MV-4-11 (cell line): Measurements from ENCODE around the gene RPS6KA5.

Source experiments
- DNase-seq: peaks from one replicate; lab custom pipeline; 2025; lab: John Stamatoyannopoulos, UW

Gene RPS6KA5

DNA sequence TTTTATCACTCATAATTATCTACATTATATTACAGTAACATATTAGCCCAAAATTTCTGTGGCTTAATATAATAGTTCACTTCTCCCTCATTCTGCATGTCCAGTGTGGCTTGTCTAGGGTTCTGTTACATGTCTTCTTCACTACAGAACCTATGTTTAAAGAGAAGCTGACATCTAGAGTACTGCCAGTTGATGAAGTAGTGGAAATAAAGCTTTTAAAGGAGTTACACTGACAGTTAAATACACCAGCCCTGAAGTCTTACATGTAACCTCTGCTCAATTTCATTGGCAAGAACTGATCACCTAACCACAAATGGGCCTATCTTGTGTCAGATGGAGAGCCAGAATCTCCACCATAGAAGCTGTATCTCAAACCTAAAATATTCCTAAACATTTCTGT lies 32.9 kb downstream of the RPS6KA5 start:
- DNase-seq: no peak

DNA sequence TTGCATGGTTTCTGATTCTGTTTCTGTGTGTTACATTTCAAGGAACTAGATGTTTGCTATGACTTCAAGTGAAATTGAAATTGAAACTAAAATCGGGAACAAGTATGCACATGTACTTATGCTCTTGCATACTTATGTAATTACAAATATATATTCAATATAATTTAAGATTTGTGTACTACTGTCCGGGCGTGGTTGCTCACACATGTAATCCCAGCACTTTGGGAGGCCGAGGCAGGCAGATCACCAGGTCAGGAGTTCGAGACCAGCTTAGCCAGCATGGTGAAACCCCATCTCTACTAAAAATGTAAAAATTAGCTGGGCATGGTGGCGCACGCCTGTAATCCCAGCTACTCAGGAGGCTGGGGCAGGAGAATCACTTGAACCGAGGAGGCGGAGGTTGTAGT lies 37.8 kb downstream of the RPS6KA5 start:
- peak; percentile 92 for DNase-seq

DNA sequence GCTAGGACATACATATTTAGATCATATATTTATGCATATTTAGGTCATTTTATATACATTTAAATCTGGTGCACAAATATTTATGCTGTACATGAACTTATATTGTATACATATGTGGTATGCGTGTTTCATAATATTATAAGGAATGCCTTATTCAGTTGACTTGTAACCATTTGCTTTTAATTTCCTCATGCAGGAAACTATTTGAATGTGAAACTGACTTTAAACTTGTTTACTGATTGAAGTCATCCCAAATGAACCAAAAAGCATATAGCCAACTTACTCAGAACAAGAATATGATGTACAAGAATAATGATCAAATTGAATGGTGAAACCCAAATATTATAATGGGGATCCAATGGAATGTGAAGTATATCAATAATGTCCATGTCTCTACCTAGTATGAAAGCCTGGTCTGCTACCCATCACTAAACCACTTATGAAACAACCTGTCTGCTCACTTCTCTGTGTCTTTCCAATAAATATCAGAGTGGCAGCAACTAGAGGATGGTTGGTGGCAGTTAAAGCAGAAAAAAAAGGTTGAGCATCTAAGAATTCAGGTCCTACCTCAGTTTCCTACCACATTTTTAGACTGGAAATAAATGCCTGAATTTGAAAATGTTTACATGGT lies 38.3 kb downstream of the RPS6KA5 start:
- DNase-seq: no peak

DNA sequence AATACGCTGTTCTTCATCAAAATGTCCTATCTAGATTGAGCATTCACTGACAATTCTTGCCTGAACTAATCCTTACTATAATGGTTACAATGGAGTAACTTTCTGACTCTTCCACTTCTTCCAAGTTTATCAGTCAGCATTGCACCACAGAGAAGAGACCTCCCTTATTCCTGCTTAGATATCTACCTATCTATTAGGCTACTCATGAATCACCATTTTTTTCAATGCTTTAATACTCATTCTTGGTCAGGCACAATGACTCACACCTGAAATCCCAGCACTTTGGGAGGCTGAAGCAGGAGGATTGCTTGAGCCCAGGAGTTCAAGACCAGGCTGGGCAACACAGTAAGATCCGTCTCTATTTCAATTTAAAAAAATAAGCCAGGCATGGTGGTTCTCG lies 39.3 kb downstream of the RPS6KA5 start:
- DNase-seq: no peak

DNA sequence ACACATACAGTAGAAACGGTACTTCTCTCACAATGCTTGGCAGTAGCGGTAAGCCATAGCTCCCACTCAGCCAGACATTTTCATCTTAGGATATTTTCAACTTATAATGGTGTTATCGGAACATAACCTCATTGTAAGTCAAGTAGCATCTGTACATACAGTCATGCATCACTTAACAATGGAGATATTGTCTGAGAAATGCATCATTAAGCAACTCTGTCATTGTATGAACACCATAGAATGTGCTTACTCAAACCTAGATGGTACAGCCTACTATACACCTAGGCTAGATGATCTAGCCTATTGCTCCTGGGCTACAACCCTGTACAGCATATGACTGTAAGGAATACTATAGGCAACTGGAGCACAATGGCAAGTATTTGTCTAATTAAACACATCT lies 40.8 kb downstream of the RPS6KA5 start:
- no peak for DNase-seq

DNA sequence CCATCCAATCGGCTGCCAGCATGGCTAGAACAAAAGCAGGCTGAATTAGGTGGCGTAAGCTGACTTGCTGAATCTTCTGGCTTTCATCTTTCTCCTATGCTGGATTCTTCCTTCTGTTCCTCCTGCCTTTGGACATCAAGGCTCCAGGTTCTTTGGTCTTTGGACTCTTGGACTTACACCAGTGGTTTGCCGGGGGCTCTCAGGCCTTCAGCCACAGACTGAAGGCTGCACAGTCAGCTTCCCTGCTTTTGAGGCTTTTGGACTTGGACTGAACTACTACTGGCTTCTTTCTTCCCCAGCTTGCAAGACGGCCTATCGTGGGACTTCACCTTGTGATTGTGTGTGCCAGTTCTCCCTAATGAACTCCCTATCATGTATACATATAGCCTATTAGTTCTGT lies 42.0 kb downstream of the RPS6KA5 start:
- DNase-seq: no peak

DNA sequence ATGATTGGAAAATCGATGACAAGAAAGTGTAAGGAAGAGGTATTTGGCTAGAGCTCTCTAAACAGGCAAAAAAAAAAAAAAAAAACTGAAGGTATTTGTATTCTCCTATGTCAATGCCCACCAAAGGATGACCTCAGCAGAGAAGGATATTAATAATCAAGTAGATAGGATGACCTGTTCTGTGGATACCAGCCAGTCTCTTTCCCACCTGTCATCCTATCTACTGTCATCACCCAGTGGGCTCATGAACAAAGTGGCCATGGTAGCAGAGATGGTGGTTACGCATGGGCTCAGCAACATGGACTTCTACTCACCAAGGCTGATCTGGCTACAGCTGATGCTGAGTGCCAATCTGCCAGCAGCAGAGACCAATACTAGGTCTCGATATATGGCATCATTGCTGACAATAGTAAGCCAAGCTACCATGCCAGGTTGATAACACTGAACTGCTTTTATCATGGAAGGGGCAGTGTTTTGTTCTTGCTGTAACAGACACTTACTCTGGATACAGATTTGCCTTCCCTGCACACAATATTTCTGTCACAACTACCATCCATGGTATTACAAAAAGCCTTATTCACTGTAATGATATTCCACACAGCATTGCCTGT lies 43.5 kb downstream of the RPS6KA5 start:
- no peak for DNase-seq

DNA sequence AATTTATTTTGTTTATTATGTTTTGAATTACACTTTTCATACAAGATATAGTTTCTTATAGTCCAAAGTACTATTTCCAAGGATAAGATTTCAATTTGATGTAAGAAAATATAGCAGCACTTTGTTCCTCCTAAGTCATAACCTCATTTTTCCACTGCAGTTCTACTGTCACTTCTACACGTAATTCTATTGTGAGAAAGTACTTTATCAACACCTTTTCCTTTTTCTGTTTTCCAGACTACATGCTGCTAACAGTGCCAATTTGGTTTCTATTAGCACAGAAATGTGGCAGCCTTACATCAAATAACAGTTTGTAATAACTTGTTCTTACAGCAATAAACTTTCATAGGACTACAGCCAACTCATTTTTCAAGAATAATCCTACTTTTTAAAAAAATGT lies 45.0 kb downstream of the RPS6KA5 start:
- DNase-seq: no peak

DNA sequence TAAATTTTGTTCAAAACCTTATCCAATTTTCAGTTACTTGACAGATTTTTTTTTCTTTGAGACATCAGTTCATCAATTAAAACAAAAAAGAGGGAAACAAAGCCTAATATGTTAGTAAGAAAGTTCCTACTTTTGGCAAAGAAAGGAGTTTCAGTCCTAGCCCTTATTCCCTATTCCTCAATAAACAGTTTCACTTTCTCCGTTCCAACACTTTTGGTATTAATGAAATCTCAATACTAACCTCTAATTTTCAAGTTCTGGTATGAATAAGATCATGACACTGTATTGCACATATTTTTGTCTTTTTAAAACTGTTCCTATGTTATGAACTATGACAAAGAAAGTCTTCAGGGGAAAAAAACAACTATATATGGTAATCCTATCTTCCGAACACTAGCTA lies 48.4 kb downstream of the RPS6KA5 start:
- no peak for DNase-seq

DNA sequence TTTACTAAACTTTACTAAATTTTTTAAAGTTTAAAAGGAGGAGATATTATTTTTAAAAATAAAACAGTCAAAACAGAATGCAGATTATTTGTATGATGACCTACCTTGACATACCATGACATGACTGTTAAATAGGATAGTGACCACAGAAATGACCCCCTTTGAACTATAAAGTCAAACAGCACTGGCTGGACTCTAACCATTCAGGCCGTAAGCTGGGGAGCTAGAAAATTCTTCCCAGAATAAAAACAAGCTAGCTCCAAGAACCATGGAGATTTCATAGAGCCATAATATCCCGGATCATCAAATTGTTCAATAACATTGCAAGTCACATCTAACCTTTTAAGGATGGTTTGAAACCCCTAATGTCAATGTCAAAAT lies 50.3 kb downstream of the RPS6KA5 start:
- DNase-seq: no peak

DNA sequence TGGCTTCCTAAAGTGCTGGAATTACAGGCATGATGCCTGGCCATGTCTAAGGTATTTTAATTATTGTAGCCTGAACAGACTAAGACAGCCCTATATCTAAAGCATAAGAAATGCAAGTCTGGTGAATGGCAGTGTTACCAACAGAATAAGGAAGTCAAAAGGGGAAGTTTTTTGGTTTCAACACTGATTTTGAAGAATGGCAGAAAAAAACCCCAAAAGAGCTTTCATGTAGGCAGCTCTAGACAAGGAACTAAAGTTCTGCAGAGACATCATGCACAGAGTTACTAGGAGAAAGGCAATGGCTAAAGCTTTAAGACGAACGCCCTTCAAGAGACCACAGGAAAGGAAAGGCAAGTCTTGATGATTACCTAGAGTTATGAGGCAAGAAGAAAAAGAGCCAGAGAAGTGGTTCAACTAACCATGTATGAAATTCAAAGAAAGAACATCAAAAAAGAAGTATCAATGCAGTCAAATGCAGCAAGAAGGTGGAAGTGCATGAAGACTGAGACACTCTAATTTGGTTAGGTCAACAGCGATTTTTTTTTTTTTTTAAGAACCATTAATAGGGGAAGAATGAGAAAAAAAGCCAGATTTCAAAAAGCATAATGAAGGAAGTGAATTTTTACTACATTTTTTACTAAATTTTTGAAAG lies 50.8 kb downstream of the RPS6KA5 start:
- DNase-seq: peak; percentile 99

DNA sequence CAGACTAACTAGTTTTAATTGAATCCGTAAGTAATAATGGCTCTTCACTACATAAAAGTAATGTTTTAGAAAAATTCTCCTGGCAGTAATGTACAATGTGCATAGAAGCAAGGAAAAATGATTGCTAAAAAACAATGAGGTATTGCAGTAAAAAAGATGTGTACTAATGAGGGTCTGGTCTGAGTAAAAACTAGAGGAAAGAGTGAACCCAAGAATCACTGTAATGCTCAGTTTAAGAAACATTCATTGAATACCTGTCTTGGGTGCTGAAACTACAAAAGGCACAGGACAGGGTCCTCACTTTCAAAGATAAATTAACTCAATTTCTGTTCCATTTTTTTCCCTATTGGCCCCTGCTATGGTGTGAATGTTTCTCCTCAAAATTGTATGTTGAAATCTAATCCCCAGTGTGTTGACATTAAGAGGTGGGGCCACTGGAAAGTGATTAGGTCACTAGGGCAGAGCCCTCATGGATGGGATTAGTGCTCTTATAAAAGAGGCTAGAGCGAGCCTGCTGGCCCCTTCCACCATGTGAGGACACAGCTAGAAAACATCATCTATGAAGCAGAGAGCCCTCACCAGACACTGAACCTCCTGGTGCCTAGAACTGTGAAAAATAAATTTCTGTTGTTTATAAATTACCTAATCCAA lies 51.6 kb downstream of the RPS6KA5 start:
- peak; percentile 80 for DNase-seq

DNA sequence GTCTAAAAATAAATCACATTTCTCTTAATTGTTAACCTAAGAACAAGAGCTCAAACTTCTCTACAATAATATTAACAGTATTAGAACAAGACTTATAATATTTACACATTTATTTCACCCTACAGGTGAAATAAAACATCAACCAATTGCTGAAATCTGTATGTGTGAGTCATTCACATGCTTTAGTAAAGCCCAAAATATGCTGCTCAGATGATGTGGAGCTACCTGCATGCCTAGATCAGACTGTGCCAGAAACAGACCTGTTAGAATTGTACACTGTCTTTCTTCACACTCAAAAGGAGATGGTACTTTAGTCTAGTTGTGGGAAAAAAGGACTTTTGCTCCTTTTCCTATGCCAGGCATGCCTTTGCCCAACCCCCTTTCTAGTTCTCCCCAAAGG lies 54.7 kb downstream of the RPS6KA5 start:
- DNase-seq: no peak

DNA sequence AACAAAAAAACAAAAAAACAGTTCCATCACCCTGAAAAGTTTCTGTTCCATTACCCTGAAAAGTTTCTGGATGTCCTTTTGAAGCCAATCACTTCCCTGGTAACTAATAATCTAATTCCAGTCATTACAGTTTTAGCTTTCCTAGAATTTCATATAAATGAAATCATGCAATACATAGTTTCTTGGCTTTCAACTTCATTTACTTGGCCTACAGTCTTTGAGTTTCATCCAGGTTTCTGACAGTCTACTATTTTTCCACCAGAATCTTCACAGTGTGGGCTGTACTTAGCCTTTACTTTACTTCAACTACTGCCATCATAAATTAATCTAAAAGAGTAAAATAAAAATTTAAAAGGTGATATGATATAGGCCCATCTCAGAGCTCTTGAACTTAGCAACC lies 55.5 kb downstream of the RPS6KA5 start:
- no peak for DNase-seq

DNA sequence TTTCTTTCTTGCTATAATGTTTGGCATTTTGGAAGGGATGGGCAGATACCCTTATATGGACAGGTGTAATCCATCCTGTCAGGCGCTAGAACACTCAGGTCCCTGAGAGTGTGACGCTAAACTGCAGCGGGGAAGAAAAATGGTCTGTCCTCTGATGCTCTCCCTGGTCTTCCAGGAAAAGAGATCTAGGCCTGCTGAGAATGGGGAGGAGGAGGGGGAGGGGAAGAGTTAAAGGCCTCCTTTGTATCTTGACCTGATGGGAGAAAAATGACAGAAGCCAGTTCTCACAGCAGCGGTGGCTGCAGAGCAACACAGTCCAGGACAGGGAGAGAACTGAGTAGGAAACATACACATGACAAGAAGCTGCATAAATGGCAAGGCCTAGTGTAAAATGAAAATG lies 61.1 kb downstream of the RPS6KA5 start:
- DNase-seq: no peak

DNA sequence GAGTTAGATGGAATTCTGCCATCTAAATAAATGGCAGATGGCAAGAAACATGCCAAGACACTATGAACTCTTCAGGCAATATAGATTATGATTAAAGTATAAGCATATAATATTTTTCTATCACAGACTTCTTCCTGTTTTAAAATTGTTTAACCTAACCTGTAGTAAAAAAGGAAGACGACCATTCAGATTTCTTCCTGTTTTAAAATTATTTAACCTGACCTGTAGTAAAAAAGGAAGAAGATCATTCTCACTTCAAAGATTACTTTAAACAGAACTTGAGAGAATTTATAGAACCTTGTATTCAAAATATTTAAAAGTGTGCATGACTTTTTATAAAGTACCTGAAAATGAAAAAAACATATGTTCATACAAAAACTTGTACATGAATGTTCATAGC lies 63.5 kb downstream of the RPS6KA5 start:
- DNase-seq: no peak

DNA sequence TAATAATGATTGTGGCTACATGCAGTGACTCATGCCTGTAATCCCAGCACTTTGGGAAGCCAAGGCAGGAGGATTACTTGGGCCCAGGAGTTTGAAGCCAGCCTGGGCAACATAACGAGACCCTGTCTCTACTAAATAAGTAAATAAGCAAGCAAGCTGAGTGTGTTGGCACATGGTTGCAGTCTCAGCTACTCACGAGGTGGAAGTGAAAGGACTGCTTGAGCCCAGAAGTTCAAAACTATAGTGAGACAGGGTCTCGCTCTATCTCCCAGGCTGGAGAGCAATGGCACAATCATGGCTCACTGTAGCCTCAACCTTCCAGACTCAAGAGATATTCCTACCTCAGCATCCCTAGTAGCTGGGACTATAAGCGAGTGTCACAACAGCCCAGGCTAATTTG lies 64.7 kb downstream of the RPS6KA5 start:
- no peak for DNase-seq

DNA sequence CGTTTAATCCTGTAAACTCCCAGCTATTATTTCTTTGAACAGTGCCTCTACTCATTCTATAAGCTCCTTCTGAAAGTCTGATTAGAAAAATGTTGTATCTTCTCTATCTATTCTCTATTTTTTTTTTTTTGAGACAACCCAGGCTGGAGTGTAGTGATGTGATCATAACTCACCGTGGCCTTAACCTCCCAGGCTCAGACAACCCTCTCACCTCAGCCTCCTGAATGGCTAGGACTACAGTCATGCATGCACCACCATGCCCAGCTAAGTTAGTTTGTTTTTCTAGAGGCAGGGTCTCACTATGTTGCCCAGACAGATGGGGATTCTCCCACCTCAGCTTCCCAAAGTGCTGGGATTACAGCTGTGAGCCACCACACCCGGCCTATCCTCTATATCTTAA lies 66.6 kb downstream of the RPS6KA5 start:
- no peak for DNase-seq

DNA sequence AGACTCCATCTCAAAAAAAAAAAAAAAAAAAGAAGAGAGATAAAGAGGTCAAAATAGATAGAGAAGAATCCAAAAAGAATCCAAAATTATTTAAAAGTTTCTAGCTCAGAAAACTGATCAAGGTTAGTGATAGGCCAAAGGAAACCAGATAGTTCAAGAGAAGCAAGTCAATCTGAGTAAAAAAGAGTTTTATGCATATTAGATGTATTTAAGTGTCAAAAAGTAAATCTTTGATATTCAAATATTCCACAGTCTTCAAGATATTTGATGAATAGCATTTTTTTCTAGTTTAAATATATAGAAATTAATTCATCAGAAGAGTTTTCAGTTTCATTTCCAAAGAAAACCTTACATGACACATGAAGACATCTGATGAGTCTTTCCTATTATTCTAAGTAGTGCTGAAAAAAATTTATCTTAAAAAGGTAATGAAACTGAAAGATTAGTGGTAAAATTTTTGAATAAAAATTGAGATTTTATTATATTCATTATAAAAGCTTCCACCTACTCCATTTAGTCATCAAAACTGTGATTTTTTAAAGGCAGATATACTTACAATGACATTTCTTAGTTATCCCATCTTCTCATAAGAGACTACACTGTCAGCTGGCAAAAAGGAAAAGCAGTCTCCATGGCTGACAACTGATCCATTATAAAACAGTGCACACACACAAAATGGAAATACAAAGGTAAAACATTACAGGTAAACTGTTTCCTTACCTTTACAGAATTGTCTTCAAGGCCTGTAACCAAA lies 68.6 kb downstream of the RPS6KA5 start:
- no peak for DNase-seq

DNA sequence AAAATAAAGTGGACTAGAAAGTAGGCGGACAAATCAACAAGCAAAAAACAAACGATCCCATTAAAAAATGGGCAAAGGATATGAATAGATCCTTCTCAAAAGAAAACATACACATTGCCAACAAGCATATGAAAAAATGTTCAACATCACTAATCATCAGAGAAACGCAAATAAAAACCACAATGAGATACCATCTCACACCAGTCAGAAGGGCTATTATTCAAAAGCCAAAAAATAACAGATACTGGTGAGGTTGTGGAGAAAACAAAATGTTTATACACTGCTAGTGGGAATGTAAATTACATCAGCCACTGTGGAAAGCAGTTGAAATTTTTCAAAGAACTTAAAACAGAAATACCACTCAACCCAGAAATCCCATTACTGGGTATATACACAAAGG lies 70.3 kb downstream of the RPS6KA5 start:
- no peak for DNase-seq

DNA sequence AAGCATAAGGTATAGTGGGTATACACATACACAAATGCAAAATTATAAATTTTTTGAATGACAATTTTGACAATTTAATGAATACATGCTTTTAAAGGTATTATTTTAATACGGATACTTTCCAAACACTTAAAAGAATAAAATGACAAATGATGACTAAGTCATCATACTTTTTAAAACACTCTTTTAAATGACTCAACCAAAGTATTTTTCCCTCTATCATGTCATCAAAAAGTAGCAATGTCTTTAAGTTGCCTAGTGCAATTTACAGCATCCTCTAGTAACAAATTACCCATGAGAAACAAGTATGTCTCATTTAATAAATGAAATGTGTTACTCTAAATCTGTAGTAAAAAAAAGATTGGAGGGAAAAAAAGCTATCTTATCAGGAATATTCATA lies 73.3 kb downstream of the RPS6KA5 start:
- no peak for DNase-seq

DNA sequence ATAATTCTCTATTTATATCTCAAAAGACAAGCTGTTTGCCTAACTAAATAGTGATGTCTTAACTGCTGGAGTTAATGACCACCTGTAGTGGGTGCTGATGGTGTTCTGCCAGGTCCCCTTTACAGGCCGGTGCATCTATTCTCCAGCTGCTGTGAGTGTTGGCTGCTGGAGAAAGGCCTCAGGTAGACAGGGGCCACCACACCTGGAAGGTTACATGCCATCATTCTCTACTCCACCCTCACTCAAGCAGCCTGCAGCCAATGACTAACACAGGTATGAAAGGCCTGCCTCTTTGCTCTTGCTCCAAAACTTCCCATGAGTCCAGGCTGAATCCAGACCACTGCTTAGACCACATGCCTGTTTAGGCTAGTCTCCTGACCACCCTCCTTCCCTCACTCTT lies 73.9 kb downstream of the RPS6KA5 start:
- no peak for DNase-seq
